PC-3 (cell line): ENCODE measurements around the gene VASP. TPM values are rescaled to one million over a fixed set of nuclear protein-coding genes. Genes with fewer than 3 reads are reported as not detected.

ENCODE experiments used
- ATAC-seq: fragments of 200-7000 bp; cut with Tn5 transposase; 2 replicates; pipeline ENCODE4 v1.9.1; 2020; ENCODE audit warnings: mild to moderate bottlenecking, moderate library complexity
- BruUV-seq: library from RNA; stranded (reverse); fragments of 400-500 nt; replicated peaks from 2 replicates; lab custom pipeline; 2021; lab: Mats Ljungman, UMichigan
- CTCF ChIA-PET: fragments of 300-600 bp; sonication (Branson Sonifier 250); formaldehyde crosslinking; loops from one replicate; lab custom pipeline; 2022; ENCODE audit warnings: antibody characterized with exemption; lab: Charles Lee
- POLR2A ChIA-PET: fragments of 300-600 bp; sonication (Branson Sonifier 250); formaldehyde crosslinking; loops from one replicate; lab custom pipeline; 2022; ENCODE audit warnings: antibody characterized with exemption; ENCODE audit not compliant: unreplicated experiment; lab: Charles Lee
- DNase-seq: peaks from one replicate; pipeline ENCODE4 v3.0.0-alpha.2; 2015
- H2AFZ ChIP-seq: fragments of 300-600 bp; sonication (generic); 2 replicates; pipeline ENCODE4 v1.6.0; 2016; ENCODE audit warnings: antibody characterized with exemption, low read length
- H3F3A ChIP-seq: fragments of 300-600 bp; sonication (generic); one replicate; pipeline ENCODE4 v1.6.0; 2017; ENCODE audit warnings: antibody characterized with exemption, low read length, control low read depth, mild to moderate bottlenecking; ENCODE audit not compliant: unreplicated experiment
- H3K27ac ChIP-seq: fragments of 300-600 bp; sonication (generic); 2 replicates; pipeline ENCODE4 v1.5.1; 2016; ENCODE audit warnings: mild to moderate bottlenecking, low read length
- H3K27me3 ChIP-seq: fragments of 300-600 bp; sonication (generic); 2 replicates; pipeline ENCODE4 v1.6.1; 2016; ENCODE audit warnings: low read length, mixed read lengths
- H3K36me3 ChIP-seq: fragments of 300-600 bp; sonication (generic); 2 replicates; pipeline ENCODE4 v1.6.1; 2016; ENCODE audit warnings: low read depth, mixed run types, low read length, mixed read lengths
- H3K4me1 ChIP-seq: fragments of 300-600 bp; sonication (generic); 2 replicates; pipeline ENCODE4 v1.5.1; 2016; ENCODE audit warnings: low read length; ENCODE audit not compliant: insufficient read depth
- H3K4me2 ChIP-seq: fragments of 300-600 bp; sonication (generic); 2 replicates; pipeline ENCODE4 v1.6.0; 2016; ENCODE audit warnings: low read length
- H3K4me3 ChIP-seq: fragments of 300-600 bp; sonication (generic); 2 replicates; pipeline ENCODE4 v1.5.1; 2016; ENCODE audit warnings: mild to moderate bottlenecking, low read length, mixed read lengths
- H3K79me2 ChIP-seq: fragments of 300-600 bp; sonication (generic); 2 replicates; pipeline ENCODE4 v1.6.1; 2017; ENCODE audit warnings: low read length, mixed read lengths
- H3K9ac ChIP-seq: fragments of 300-600 bp; sonication (generic); 2 replicates; pipeline ENCODE4 v1.6.0; 2016; ENCODE audit warnings: mild to moderate bottlenecking, low read length
- H3K9me2 ChIP-seq: fragments of 300-600 bp; sonication (generic); replicated peaks from 2 replicates; pipeline ENCODE4 v1.6.1; 2016; ENCODE audit warnings: mixed run types, low read length, mixed read lengths
- H3K9me3 ChIP-seq: fragments of 300-600 bp; sonication (generic); 2 replicates; pipeline ENCODE4 v1.6.1; 2016; ENCODE audit warnings: low read length, mixed read lengths
- H4K20me1 ChIP-seq: fragments of 300-600 bp; sonication (generic); 2 replicates; pipeline ENCODE4 v1.6.1; 2016; ENCODE audit warnings: low read length, mixed read lengths
- CTCF ChIP-seq: fragments of 300-600 bp; sonication (generic); conservative IDR thresholded peaks from 2 replicates; pipeline ENCODE4 v1.5.1; 2017; ENCODE audit warnings: antibody characterized with exemption, low read depth, mild to moderate bottlenecking, low read length
- EZH2 ChIP-seq: fragments of 300-600 bp; sonication (generic); IDR thresholded peaks from one replicate; pipeline ENCODE4 v1.6.1; 2017; ENCODE audit warnings: antibody characterized with exemption, mild to moderate bottlenecking, low read length; ENCODE audit not compliant: unreplicated experiment
- EZH2phosphoT487 ChIP-seq: fragments of 300-600 bp; sonication (generic); IDR thresholded peaks from 2 replicates; pipeline ENCODE4 v1.6.1; 2018; ENCODE audit warnings: mild to moderate bottlenecking, antibody characterized with exemption, low read length, borderline replicate concordance
- intact Hi-C: fragments of 100-400 bp; cut with micrococcal nuclease; formaldehyde crosslinking; loops from 2 replicates; pipeline ENCODE4 v1.9.0; 2023
- total RNA-seq: library from RNA; depleted of rRNA; stranded (reverse); fragments of >200 nt; gene quantifications from 2 replicates; pipeline ENCODE4 v1.2.3, GENCODE V29; 2014

Gene VASP
- total RNA-seq, 1 experiment from 2014 or later = 120 TPM

GRCh38 chr19:45511074-45511473 lies 3.8 kb downstream of the VASP start:
- no peak for DNase-seq
- Histone ChIP-seq H3K9me3 (no peaks in the 10 kb centered on the region), H2AFZ (no peak overlapping the region), H3K79me2 (peaks cover 90% of the 10 kb centered on the region), H3K4me1 (peaks cover 24% of the 10 kb centered on the region), H3K4me2 (no peak overlapping the region), H4K20me1 (peaks cover 16% of the 10 kb centered on the region), H3K4me3 (no peak overlapping the region), H3F3A (no peaks in the 10 kb centered on the region), H3K27ac (no peak overlapping the region), H3K9ac (no peak overlapping the region), H3K27me3 (no peaks in the 10 kb centered on the region), H3K36me3 (no peaks in the 10 kb centered on the region), H3K9me2 (no peaks in the 10 kb centered on the region)
- ATAC-seq = no peak
- CTCF ChIA-PET = no interaction called here
- POLR2A ChIA-PET = no interaction called here
- intact Hi-C loops = no loop called here
- BruUV-seq = no TSS peak
- TF ChIP-seq CTCF (no peak), EZH2phosphoT487 (no peak), EZH2 (no peak)

GRCh38 chr19:45512881-45513483 lies 5.7 kb downstream of the VASP start:
- no peak overlapping the region for H2AFZ ChIP-seq
- no peak for ATAC-seq
- H3K4me1 ChIP-seq = peaks cover 22% of the 10 kb centered on the region
- H3K9me2 ChIP-seq = no peaks in the 10 kb centered on the region
- intact Hi-C loops = no loop called here
- no peak overlapping the region for H3K27ac ChIP-seq
- no peaks in the 10 kb centered on the region for H3K9me3 ChIP-seq
- H3K79me2 ChIP-seq = peaks cover 83% of the 10 kb centered on the region
- H4K20me1 ChIP-seq = peaks cover 16% of the 10 kb centered on the region
- no TSS peak for BruUV-seq
- no peak for TF ChIP-seq CTCF
- TF ChIP-seq EZH2 = no peak
- no peak for TF ChIP-seq EZH2phosphoT487
- H3K9ac ChIP-seq = no peak overlapping the region
- ChIA-PET POLR2A (no interaction called here), CTCF (no interaction called here)
- H3K4me2 ChIP-seq = no peak overlapping the region
- no peak for DNase-seq
- H3K36me3 ChIP-seq = no peaks in the 10 kb centered on the region; the same call in 1 of the 2 replicates
- H3K27me3 ChIP-seq = no peaks in the 10 kb centered on the region
- H3F3A ChIP-seq = no peaks in the 10 kb centered on the region
- no peak overlapping the region for H3K4me3 ChIP-seq

GRCh38 chr19:45514376-45515051 lies 7.2 kb downstream of the VASP start:
- TF ChIP-seq EZH2 (no peak), EZH2phosphoT487 (no peak), CTCF (no peak)
- Histone ChIP-seq H3K4me1 (peaks cover 24% of the 10 kb centered on the region), H3K9me3 (no peaks in the 10 kb centered on the region), H3K4me2 (peak overlapping the region; percentile 28; the same call in 1 of the 2 replicates), H3K9me2 (no peaks in the 10 kb centered on the region), H2AFZ (no peak overlapping the region), H4K20me1 (peaks cover 11% of the 10 kb centered on the region), H3K79me2 (peaks cover 67% of the 10 kb centered on the region), H3F3A (no peaks in the 10 kb centered on the region), H3K9ac (no peak overlapping the region), H3K36me3 (no peaks in the 10 kb centered on the region; the same call in 1 of the 2 replicates), H3K27me3 (no peaks in the 10 kb centered on the region), H3K27ac (peak overlapping the region; percentile 16), H3K4me3 (no peak overlapping the region)
- peak; percentile 77 for ATAC-seq
- CTCF ChIA-PET = no interaction called here
- POLR2A ChIA-PET = no interaction called here
- intact Hi-C loops = no loop called here
- BruUV-seq = no TSS peak
- no peak for DNase-seq
